SK-N-SH treated with all-trans-retinoic acid at 6 μM for 48 hours (cell line): ENCODE data around the gene ACTN4.

Source experiments
- ISL1 ChIP-seq: fragments of 250-450 bp; sonication (Bioruptor Pico); IDR thresholded peaks from 2 replicates; pipeline ENCODE4 v2.1.2; 2022; ENCODE audit warnings: mild to moderate bottlenecking, moderate library complexity
- POU6F1 ChIP-seq: fragments of 250-450 bp; sonication (Bioruptor Pico); IDR thresholded peaks from 2 replicates; pipeline ENCODE4 v1.8.0; 2021; ENCODE audit warnings: low read depth, mild to moderate bottlenecking, moderate library complexity, borderline replicate concordance
- TCF4 ChIP-seq: fragments of 250-450 bp; sonication (Bioruptor Pico); IDR thresholded peaks from 2 replicates; pipeline ENCODE4 v1.8.0; 2021; ENCODE audit warnings: mild to moderate bottlenecking, moderate library complexity, borderline replicate concordance
- ZFP3 ChIP-seq: fragments of 250-450 bp; sonication (Bioruptor Pico); IDR thresholded peaks from 2 replicates; pipeline ENCODE4 v1.5.0; 2020; ENCODE audit warnings: mild to moderate bottlenecking, moderate library complexity
- ZNF565 ChIP-seq: fragments of 450-650 bp; formaldehyde crosslinking; conservative IDR thresholded peaks from 2 replicates; pipeline ENCODE4 v1.5.0; 2020; ENCODE audit warnings: low read depth, mild to moderate bottlenecking, moderate library complexity

- TF ChIP-seq TCF4 (no peak), ISL1 (CRISPR knock-in tag) (no peak), ZFP3 (CRISPR knock-in tag) (no peak), POU6F1 (CRISPR knock-in tag) (no peak), ZNF565 (CRISPR knock-in tag) (no peak)
Measured at GRCh38 chr19:38699027-38699346, 51.5 kb downstream of the ACTN4 start.
